Keratinocyte (primary cell): ENCODE measurements around the gene LHCGR. TPM values are rescaled to one million over a fixed set of nuclear protein-coding genes. Genes with fewer than 3 reads are reported as not detected.

Experiments
- DNase-seq: peaks from one replicate; pipeline ENCODE4 v3.0.0-alpha.2; 2011; ENCODE audit warnings: low read depth, missing footprints, low spot score
- FAIRE-seq: peaks from 2 replicates; lab custom pipeline; 2011; peaks lifted over from hg19 to GRCh38; lab: Jason Lieb, UNC
- H2AFZ ChIP-seq: 2 replicates; pipeline ENCODE4 v1.6.0; 2012; ENCODE audit warnings: low read length, control low read depth, inconsistent platforms; ENCODE audit not compliant: control insufficient read depth
- H3K27ac ChIP-seq: 2 replicates; pipeline ENCODE4 v1.5.1; 2011; ENCODE audit warnings: low read length; ENCODE audit not compliant: control insufficient read depth, insufficient read depth
- H3K27me3 ChIP-seq: 3 replicates; pipeline ENCODE4 v1.6.0; 2011; ENCODE audit warnings: low read length; ENCODE audit not compliant: control insufficient read depth, insufficient read depth; ENCODE audit errors: extremely low read depth
- H3K36me3 ChIP-seq, 2 experiments: 2 replicates in 1 of 2; 3 replicates in 1 of 2; pipeline ENCODE4 v1.5.1; 2011; ENCODE audit warnings: low read length in 2 of 2, mild to moderate bottlenecking in 1 of 2; ENCODE audit not compliant: control insufficient read depth in 2 of 2, insufficient read depth in 2 of 2; ENCODE audit errors: extremely low read depth in 1 of 2
- H3K4me1 ChIP-seq: 3 replicates; pipeline ENCODE4 v1.5.1; 2011; ENCODE audit warnings: low read length; ENCODE audit not compliant: control insufficient read depth, insufficient read depth; ENCODE audit errors: extremely low read depth
- H3K4me2 ChIP-seq: 3 replicates; pipeline ENCODE4 v1.6.0; 2011; ENCODE audit warnings: low read depth, low read length; ENCODE audit not compliant: control insufficient read depth, insufficient read depth; ENCODE audit errors: extremely low read depth
- H3K4me3 ChIP-seq, 3 experiments: fragments of 200-600 bp in 1 of 3; sonication (generic) in 1 of 3; 2 replicates in 2 of 3; 3 replicates in 1 of 3; pipeline ENCODE4 v1.5.1; 2011 to 2016; ENCODE audit warnings: low read length in 3 of 3, mild to moderate bottlenecking in 3 of 3, control low read depth in 2 of 3, inconsistent platforms in 1 of 3, low read depth in 1 of 3, mixed read lengths in 1 of 3, mixed run types in 1 of 3, moderate library complexity in 1 of 3; ENCODE audit not compliant: control insufficient read depth in 2 of 3, insufficient read depth in 2 of 3; ENCODE audit errors: extremely low read depth in 1 of 3
- H3K79me2 ChIP-seq: 2 replicates; pipeline ENCODE4 v1.6.0; 2012; ENCODE audit warnings: low read length; ENCODE audit not compliant: control insufficient read depth, insufficient read depth
- H3K9ac ChIP-seq: 3 replicates; pipeline ENCODE4 v1.6.0; 2011; ENCODE audit warnings: low read length; ENCODE audit not compliant: control insufficient read depth, insufficient read depth; ENCODE audit errors: extremely low read depth
- H3K9me1 ChIP-seq: 3 replicates; pipeline ENCODE4 v1.6.0; 2011; ENCODE audit warnings: low read length; ENCODE audit not compliant: control insufficient read depth, insufficient read depth; ENCODE audit errors: extremely low read depth
- H3K9me3 ChIP-seq: 2 replicates; pipeline ENCODE4 v1.5.1; 2012; ENCODE audit warnings: low read depth, low read length; ENCODE audit not compliant: control insufficient read depth
- H4K20me1 ChIP-seq: 3 replicates; pipeline ENCODE4 v1.6.0; 2011; ENCODE audit warnings: low read length; ENCODE audit not compliant: control insufficient read depth, insufficient read depth; ENCODE audit errors: extremely low read depth
- CTCF ChIP-seq, 3 experiments: IDR thresholded peaks in 1 of 3; conservative IDR thresholded peaks in 1 of 3; optimal IDR thresholded peaks in 1 of 3; 2 replicates in 2 of 3; 3 replicates in 1 of 3; pipeline versions ENCODE3 to v1.5.1; 2011; ENCODE audit warnings: low read length in 3 of 3, mild to moderate bottlenecking in 3 of 3, moderate library complexity in 2 of 3, control low read depth in 1 of 3, inconsistent platforms in 1 of 3; ENCODE audit not compliant: insufficient read depth in 2 of 3; ENCODE audit errors: extremely low read depth in 1 of 3
- EZH2 ChIP-seq: IDR thresholded peaks from one replicate; pipeline ENCODE4 v1.6.1; 2012; ENCODE audit warnings: inconsistent platforms, mild to moderate bottlenecking, low read length, moderate library complexity
- dilution Hi-C: fragments of 300-500 bp; cut with MboI; formaldehyde crosslinking; loops from one replicate; pipeline ENCODE4 v1.7.0; 2020; ENCODE audit warnings: low sequenced_read_pairs; ENCODE audit not compliant: extremely low pct_ligation_motif_present
- polyA plus RNA-seq, 5 experiments: library from polyadenylated mRNA; depleted of rRNA in 3 of 5; stranded (reverse) in 3 of 5; stranded (forward) in 1 of 5; unstranded in 1 of 5; fragments of >200 nt; gene quantifications; 1 replicate in 1 of 5; 2 replicates in 3 of 5; 3 replicates in 1 of 5; pipeline versions ENCODE4 v1.2.1 to v1.2.3, GENCODE V29; 2011 to 2012; ENCODE audit warnings: missing spikeins in 2 of 5, low read depth in 1 of 5, low replicate concordance in 1 of 5

The LHCGR gene
- polyA plus RNA-seq, 1 donor (not counting 4 experiments of a cell fraction or from before 2014, with no cell fraction given): not detected

GRCh38 chr2:48771241-48772014 is 15.9 kb upstream of the LHCGR start:
- H2AFZ ChIP-seq: no peak overlapping the region
- dilution Hi-C loops: no loop called here
- no peaks in the 10 kb centered on the region for H3K9me1 ChIP-seq
- no peak overlapping the region for H3K4me3 ChIP-seq
- TF ChIP-seq CTCF (optimal IDR thresholded peaks at IDR 0.05 in 1 of 3, IDR thresholded peaks at IDR 0.05 in 1 of 3, conservative IDR thresholded peaks at IDR 0.05 in 1 of 3; ENCODE audit: extremely low read depth in 1 of 3, insufficient read depth in 2 of 3, low read length in 3 of 3) (no peak), EZH2 (no peak)
- H3K79me2 ChIP-seq: no peaks in the 10 kb centered on the region
- H3K9ac ChIP-seq: no peak overlapping the region
- H3K27ac ChIP-seq: no peak overlapping the region
- no peaks in the 10 kb centered on the region for H3K4me1 ChIP-seq
- H3K9me3 ChIP-seq: no peaks in the 10 kb centered on the region
- H3K27me3 ChIP-seq: no peaks in the 10 kb centered on the region
- DNase-seq: no peak
- H3K36me3 ChIP-seq: no peaks in the 10 kb centered on the region
- no peak overlapping the region for H3K4me2 ChIP-seq
- H4K20me1 ChIP-seq: no peaks in the 10 kb centered on the region
- no peak for FAIRE-seq

- no peaks in the 10 kb centered on the region for H3K36me3 ChIP-seq
- TF ChIP-seq EZH2 (no peak), CTCF (optimal IDR thresholded peaks at IDR 0.05 in 1 of 3, IDR thresholded peaks at IDR 0.05 in 1 of 3, conservative IDR thresholded peaks at IDR 0.05 in 1 of 3; ENCODE audit: extremely low read depth in 1 of 3, insufficient read depth in 2 of 3, low read length in 3 of 3) (no peak)
- dilution Hi-C loops: no loop called here
- no peaks in the 10 kb centered on the region for H3K9me3 ChIP-seq
- no peak overlapping the region for H3K9ac ChIP-seq
- no peaks in the 10 kb centered on the region for H4K20me1 ChIP-seq
- no peaks in the 10 kb centered on the region for H3K79me2 ChIP-seq
- H2AFZ ChIP-seq: no peak overlapping the region
- H3K27ac ChIP-seq: no peak overlapping the region
- H3K9me1 ChIP-seq: no peaks in the 10 kb centered on the region
- no peak overlapping the region for H3K4me3 ChIP-seq
- FAIRE-seq (no peak), DNase-seq (no peak)
- no peaks in the 10 kb centered on the region for H3K27me3 ChIP-seq
- H3K4me2 ChIP-seq: no peak overlapping the region
- no peaks in the 10 kb centered on the region for H3K4me1 ChIP-seq
These were observed 14.7 kb upstream of the LHCGR start for GRCh38 chr2:48770181-48770580.
